Myocyte (in vitro differentiated cells): ENCODE data around the gene NT5M. TPM values are rescaled to one million over a fixed set of nuclear protein-coding genes. Genes with fewer than 3 reads are reported as not detected.
A peak's percentile ranks its signal among the peaks of the same experiment; 100 is the strongest.
"Not testable (repeated sequence)": the region's sequence is repeated elsewhere in the genome, so short reads cannot be mapped to it uniquely, and the experiment has no call there.

Experiments
- DNase-seq: peaks from one replicate; pipeline ENCODE4 v3.0.0-alpha.2; 2012; ENCODE audit warnings: low read depth
- total RNA-seq: library from RNA; depleted of rRNA; stranded (reverse); fragments of >200 nt; gene quantifications from 2 replicates; pipeline ENCODE4 v1.2.3, GENCODE V29; 2014

The NT5M gene
- total RNA-seq, 1 donor from 2014 or later = 12.4 TPM

DNA sequence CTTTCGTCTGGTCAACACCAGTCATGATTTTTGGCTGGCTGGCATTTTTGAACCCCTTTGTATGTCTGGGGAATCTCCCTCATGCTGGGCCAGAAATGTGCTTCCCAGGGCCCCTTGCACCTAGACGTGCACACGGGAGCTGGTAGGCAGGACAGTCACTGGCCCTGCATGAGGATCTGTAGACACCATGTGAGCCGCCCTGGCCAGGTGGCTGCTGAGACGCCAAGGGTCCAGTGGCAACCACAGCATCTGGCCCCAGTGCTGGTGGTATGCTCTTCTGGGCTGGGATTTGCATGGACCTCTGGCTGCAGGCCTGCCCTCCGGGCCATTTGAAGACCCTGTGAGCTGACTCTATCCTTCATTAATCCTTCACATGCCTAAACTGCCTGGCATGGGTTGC, 67.5 kb downstream of the NT5M start:
- DNase-seq = no peak

DNA sequence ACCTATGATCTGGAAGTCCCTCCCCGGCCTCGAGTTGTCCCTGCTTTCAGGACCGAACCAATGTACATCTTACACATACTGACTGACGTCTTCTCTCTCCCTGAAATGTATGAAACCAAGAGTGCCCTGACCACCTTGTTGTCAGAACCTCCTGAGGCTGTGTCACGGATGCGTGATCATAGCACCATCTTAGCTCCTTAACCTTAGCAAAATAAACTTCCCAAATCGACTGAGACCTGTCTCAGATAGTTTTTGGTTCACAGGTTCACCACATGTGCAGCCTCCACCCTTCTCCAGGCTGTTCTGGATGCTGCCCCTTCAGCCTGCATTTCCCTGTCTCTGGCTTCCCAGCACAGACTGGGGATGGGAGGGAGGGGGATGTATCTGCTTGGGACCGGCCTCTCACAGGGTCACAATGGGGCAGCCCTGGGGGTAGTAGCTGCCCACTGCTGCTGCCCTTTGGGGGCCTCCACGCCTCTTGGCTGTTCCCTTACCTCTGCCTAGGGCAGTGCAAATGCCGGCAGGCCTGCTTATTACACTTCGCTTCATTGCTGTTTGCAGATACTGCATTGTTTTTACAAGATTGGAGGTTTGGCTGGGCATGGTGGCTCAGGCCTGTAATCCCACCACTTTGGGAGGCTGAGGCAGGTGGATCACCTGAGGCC, 69.8 kb downstream of the NT5M start:
- DNase-seq = no peak

DNA sequence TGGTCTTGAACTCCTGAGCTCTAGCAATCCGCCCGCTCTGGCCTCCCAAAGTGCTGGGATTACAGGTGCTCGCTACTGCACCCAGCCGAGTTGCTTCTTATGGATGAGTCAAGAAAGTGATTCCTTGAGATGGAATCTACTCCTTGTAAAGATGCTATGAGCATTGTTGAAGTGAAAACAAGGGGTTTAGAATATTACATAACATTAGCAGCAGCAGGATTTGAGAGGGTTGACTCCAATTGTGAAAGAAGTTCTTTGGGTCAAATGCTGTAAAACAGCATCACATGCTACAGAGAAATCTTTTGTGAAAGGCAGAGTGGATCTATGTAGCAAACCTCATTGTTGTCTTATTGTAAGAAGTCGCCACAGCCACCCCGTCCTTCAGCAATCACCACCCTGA, 72.7 kb downstream of the NT5M start:
- DNase-seq = no peak

DNA sequence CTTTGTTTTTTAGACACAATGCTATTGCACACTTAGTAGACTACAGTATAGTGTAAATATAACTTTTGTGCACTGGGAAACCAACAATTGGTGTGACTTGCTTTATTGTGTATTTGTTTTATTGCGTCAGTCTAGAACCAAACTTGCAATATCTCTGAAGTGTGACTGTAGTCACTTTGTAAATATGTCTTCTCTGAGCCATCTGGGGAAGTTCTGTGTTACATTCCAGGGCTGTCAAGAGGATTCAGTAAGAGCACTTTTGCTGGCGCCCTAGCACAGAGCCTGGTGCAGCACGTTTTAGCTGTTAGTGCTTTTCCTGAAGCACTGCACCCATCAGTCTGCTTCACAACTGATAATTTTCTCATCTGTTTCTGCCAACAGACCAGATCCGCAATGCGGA, 73.2 kb downstream of the NT5M start:
- no peak for DNase-seq

DNA sequence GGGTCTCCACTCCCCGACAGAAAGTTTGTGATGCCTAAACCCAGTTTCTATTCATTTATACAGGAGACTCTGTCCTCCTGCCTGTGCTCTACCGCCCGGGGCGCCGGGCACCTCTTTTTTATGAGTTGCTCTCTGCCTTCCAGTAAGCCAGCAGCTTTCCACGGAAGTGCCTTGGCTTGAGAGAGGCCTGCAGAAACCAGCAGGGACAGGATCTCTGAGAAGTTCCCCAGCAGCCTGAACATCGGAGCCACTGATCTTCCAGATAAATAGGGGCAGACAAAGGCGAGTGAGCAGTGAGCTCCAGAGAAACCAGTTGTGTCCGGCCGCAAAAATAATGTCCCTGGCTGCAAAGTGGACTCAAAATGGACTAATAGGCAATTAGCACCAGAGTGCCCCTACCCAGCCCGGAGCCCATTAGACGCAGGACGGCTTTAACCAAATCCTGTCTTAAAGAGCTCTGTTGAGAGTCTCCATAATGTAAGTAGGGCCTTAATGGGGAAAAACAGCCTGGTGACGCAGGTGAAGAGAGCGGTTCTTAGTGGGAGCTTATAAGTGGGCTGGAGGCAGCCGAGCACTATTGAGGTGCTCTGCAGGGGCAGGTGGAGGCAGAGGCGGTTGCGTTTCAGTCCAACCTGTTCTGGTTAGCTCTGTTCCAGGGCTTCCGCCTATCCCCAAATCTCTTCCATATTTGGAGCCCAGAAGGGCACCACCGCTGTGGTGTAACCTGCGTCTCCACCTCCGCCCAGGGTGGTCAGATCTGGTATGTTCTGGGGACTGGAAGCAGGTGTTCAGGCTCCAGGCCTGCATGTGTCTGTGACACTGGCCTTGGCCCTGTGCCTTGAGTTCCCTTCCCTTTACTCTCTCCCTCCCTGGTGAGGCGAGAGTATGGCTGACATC, 74.1 kb downstream of the NT5M start:
- DNase-seq = no peak

DNA sequence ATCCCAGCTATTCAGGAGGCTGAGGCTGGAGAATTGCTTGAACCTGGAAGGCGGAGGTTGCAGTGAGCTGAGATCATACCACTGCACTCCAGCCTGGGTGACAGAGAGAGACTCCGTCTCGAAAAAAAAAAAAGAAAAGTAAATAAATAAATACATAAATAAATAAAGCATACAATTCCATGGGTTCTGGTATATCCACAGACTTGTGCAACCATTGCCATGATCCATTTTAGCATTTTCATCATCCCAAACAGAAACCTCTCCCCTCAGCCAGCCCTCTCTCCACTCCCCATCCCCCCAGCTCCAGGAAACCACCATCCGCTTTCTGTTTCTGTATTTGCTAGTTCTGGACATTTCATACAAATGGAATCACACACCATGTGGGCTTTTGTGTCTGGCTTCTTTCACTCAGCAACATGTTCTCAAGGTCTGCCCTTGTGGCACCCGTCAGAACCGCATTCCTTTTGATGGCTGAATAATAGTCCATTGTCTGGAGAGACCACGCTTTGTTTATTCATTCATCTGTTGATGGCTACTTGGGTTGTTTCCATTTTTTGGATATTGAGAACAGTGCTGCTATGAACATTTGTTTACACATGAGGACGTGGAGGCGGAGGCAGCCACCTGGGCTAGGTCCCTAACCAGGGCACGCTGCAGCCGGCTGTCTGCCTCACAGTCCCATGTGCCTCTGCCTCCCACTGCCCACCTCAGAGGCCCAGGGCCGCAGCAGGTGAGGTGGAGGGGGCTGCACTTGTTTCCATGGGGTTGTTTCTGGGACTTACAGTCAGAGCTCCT, 76.2 kb downstream of the NT5M start:
- DNase-seq = no peak

DNA sequence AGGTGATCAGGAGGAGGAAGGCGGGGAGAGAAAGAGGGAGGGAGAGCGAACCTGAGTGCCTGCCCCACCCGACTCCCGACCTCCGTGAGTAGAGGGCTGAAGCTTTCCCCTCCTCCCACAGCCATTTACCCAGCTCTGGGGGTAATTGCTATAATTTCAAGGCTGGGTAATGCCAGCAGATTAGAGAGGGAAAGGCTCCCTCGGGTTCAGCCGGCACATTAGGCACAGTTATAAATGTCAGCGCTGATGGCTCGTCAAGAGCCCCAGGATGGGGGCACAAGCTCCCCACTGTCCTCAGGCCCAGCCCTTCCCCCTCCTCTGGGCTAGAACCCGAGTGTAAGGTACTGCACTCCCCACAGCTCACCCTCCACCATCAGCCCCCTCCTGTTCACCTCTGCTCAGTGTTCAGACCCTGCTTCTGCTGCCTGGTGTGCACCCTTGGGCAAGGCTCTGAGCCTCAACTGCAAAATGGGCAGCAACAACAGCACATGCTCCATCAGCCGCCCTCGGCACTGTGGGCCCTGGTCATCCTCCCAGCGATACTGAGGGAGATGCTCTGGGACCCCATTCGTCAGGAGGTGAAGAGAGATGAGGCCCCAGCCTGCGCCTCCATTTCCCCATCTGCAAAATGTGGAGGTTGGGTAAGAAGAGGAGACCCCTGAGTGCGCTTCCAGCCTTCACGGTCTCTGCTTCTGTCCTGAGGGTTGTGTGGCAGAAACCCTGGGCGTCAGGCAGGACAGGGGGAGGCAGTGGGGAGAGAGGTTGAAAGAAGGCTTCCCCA, 77.2 kb downstream of the NT5M start:
- DNase-seq = no peak

DNA sequence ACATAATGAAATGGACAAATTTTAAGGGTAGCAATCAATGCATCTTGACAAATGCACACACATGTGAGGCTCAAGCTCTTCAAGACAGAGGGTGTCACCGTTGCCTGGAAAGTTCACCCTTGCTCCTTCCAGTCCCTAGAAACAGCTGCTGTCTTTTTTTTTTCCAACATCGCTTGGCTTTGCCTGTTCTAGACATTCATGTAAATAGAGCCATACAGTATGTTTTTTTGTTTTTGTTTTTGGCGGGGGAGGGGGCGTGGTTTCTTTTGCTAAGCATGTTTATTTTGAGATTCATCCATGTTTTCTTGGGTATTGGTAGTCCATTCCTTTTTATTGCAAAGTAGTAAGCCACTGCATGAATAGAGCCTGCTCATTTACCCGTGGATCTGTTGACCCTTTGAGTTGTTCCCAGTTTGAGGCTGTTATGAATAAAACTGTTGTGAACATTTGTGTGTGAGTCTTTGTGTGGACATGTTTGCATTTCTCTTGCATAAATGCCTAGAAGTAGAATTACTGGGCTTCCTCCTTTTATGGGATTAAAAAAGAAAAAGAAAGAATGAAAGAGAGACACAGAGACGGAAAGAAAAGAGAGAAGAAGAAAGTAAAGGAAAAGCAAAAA, 78.4 kb downstream of the NT5M start:
- no peak for DNase-seq

DNA sequence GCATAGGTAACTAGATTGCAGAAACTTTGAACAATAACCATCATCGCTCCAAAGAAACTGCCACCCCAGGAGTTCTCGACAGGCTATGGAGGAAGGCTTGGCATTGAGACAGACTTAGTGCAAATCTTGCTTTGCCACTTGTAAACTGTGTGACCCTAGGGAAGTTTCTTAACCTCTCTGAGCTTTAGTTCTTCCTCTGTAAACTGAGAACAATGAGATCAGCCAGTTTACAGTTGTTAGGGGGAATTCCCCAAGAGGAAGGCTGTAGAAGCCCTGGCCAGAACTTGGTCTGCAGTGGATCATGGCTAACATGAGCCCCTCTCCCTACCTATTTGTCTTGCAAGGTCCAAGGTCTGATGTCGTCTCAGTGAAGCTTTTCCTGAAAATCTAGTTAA, 78.9 kb downstream of the NT5M start:
- no peak for DNase-seq

DNA sequence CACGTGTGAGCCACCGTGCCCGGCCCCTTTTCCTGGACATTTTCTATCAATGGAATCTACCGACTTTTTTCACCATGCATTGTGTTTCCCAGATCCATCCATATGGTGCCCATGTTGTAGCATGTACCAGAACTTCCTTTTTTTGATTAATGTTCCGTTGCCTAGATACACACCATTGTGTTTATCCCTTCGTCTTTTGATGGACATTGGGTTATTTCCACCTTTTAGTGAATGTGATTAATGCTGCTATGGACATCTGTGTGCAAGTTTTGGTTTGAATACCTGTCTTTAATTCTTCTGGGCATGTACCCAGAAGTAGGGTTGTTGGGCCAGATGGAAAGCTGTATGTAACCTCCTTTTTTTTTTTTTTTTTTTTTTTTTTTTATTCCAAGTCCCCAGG, 79.8 kb downstream of the NT5M start:
- DNase-seq = no peak

DNA sequence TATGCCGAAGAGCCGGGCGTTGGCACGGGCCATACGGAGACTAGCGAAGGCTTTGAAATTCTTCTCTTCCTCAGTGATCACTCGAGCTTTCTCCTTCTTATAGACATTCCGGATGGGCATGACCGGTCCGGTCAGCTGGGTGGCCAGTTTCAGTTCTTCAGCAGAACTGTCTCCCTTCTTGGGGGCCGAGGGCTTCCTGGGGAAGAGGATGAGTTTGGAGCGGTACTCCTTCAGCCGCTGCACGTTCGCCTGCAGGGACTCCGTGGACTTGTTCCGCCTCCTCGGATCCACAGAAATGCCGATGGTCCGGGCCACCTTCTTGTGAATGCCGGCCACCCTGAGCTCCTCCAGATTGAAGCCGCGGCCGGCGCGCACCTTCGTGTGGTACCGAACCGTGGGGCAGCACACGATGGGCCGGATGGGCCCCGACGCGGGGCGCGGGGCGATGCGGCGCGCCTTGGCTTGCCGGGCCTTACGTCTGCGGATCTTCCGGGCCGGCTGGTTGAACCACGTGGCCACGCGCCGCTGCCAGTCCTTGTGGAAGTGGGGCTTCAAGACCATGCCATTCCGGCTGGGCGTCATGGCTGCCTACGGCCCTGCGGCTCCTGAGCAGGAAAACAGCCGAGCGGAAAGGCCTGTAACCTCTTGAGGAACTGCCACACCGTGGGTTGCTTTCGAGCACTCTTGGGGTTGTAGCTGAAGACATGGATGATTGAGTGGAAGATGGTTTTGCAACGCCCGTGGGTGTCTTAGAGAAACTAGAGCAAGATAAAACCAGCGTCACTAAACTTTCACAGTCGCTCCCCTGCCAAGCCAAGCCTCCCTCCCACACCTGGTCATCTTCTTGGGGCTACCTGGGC, 80.5 kb downstream of the NT5M start:
- not testable (repeated sequence) for DNase-seq

DNA sequence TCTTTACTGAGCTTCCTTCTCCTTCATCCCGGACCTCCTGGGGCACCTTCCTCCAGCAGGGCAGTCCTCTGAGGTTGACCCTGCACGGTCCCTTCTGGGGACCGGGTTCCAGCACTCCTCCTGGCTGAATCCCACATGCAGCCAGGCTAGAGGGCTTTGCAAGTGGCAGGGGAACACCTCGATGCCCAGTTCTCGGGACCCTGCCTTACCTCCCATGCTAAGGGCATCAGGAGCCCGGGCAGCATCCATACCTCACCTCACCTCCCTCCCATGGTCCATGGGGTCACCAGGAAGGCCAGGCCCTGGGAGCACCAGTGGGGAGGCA, 81.1 kb downstream of the NT5M start:
- no peak for DNase-seq

DNA sequence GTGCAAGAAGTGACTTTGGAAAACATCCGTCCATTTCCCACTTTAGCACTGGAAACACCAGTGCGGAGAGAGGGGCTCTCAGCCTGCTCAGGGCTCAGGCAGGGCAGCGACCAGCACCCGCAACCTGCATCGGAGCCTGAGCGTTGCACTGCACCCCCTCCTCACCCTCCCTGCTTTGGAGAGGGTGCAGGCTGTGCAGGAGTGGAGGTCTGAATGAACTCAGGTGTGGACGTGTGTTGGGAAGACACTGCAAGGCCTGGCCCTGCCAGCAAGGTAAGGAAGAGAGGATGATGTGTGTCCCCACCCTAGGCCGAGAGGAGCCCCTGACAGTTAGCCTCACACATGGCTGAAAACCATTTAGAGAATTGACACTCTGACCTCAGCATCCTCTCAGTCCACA, 81.8 kb downstream of the NT5M start:
- no peak for DNase-seq

DNA sequence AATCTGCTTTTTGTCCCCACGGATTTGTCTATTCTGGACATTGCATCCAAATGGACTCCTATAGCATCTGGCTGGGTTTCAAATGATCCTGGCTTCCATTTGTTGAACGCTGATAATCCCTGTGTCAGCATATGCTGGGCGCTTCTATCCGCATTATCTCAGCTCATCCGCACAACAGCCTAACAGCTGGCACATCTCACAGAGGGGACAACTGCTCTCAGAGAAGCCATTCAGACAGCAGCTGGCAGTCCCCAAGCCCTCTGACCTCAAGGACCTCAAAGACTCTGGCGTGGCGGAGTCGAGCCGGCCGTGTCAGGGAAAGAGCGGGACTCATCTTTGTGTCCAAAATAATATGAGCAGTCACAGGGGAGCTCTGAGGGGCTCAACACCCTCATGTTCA, 82.3 kb downstream of the NT5M start:
- DNase-seq = peak; percentile 59

DNA sequence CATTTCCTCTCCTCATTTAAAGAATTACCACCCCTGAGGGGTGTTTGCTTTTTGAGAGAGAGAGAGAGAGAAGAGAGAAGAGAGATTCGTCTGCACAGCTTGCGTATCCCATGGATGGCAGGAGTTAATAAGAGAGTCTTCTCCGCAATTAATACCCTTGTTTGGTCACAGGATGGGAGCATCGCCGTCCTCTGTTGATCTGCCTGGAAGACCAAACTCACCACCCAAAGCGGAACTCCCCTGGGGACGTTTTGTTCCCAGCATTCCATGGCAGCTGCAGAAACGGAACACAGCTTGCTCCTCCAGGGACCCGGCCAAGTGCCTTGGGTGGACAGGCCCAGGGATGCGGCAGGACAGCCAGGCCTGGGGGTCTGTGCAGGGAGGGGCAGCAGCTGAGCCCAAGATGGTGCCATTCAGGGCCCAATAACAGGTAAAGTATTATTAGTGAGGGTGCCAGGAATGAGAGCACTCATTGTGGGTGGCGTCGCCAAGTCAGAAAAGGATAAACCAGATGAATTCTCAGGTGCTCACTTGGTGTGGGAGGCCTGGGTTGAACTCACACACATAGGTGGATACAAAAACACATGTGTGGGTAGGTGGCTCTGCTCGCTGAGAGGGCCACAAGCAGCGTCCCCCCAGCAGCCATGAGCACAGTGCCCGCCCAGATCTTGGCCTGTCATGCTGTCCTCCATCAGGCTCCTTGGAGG, 83.1 kb downstream of the NT5M start:
- DNase-seq = no peak

DNA sequence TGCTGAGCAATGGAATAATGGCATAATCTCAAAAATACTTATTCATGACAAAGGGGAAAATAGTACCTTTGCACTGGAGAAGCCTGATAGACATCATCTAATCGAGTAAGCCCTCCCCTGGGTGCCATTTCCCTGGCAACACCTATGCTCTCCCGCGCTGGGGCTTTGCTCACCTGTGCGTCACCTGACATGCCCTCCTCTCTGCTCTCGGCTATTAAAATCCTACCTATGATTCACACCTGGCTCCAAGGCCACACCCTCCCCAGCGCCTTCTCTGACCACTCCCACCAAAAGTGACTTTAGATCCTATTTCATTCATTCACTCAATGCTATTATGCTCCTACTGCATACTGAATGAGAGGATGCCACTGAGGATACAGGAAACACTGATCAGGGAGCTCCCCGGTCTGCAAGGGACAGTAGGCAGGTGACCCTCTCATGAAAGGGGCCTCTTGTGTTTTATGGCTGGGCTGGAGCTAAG, 83.9 kb downstream of the NT5M start:
- no peak for DNase-seq

DNA sequence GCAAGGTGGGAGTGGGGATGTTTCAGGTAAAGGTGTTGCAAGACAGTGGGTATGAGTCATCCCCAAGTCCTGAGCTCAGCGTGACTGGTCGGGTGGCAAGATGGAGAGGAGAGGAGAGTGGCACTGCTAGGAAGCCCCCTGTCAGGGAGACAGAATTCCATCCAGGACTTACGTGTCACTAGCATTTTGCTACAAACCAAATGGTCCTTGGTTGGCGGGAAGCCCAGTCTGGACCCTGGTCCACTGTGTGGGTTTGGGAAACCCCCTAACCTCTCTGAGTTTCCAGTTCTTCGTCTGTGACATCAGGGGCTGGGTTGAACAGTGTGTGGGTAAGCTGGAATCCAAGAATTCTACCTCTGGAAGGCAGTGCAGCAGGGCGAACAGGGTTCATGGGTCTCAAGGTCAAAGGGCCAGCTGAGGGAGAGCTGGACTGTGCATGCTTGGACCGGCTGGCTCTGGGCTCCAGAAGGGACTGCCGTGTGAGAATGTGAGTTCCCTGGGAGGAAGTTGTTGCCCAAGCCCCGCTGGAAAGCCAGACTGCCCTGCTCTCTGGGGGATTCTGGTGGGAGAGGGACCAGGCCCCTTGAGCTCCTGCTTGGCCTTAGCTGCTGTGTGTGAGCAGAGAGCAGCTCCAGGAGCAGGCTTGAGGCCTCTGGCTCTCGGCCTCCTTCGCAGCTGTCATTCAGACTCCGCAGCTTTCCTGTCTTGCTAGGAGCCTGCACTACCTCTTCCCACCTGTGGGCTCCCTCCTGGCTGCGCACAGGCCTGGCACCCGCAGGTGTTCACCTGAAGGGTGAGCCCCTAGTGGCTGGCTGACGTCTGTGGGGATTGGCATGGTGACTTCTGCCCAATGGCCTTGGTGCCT, 84.6 kb downstream of the NT5M start:
- DNase-seq = no peak
